Measurements from ENCODE around the gene SPHK2.
A peak's percentile ranks its signal among the peaks of the same experiment; 100 is the strongest.
"Not testable (repeated sequence)": the region's sequence is repeated elsewhere in the genome, so short reads cannot be mapped to it uniquely, and the experiment has no call there.

The SPHK2 gene

GRCh38 chr19:48624067-48624594 is 4.8 kb downstream of the SPHK2 start:
- DNase-seq (ENCODE audit: low read depth in 2 of 2, low spot score in 1 of 2), result peak; percentile 87 to 91

GRCh38 chr19:48624791-48625723 is 5.8 kb downstream of the SPHK2 start:
- DNase-seq (ENCODE audit: low read depth in 2 of 2, low spot score in 1 of 2), result no peak

GRCh38 chr19:48625891-48626327 is 6.6 kb downstream of the SPHK2 start:
- no peak for DNase-seq (ENCODE audit: low read depth in 2 of 2, low spot score in 1 of 2)

GRCh38 chr19:48627201-48627864 is 8.0 kb downstream of the SPHK2 start:
- no peak for DNase-seq (ENCODE audit: low read depth in 2 of 2, low spot score in 1 of 2)

GRCh38 chr19:48627865-48628314 is 8.6 kb downstream of the SPHK2 start:
- DNase-seq (ENCODE audit: low read depth in 2 of 2, low spot score in 1 of 2), result no peak

GRCh38 chr19:48628486-48629296 is 9.4 kb downstream of the SPHK2 start:
- no peak for DNase-seq (ENCODE audit: low read depth in 2 of 2, low spot score in 1 of 2)

GRCh38 chr19:48629297-48629598 is 9.9 kb downstream of the SPHK2 start:
- no peak for DNase-seq (ENCODE audit: low read depth in 2 of 2, low spot score in 1 of 2)

- no peak for DNase-seq (ENCODE audit: low read depth in 2 of 2, low spot score in 1 of 2)
Observed at GRCh38 chr19:48629599-48630295, 10.4 kb downstream of the SPHK2 start.

GRCh38 chr19:48630296-48631063 is 11.2 kb downstream of the SPHK2 start:
- DNase-seq (ENCODE audit: low read depth in 2 of 2, low spot score in 1 of 2), result no peak

GRCh38 chr19:48631225-48631624 is 11.9 kb downstream of the SPHK2 start:
- DNase-seq (ENCODE audit: low read depth in 2 of 2, low spot score in 1 of 2), result no peak

GRCh38 chr19:48632286-48632685 is 13.0 kb downstream of the SPHK2 start:
- DNase-seq (ENCODE audit: low read depth in 2 of 2, low spot score in 1 of 2), result not testable (repeated sequence)

- DNase-seq (ENCODE audit: low read depth in 2 of 2, low spot score in 1 of 2), result no peak
Observed at GRCh38 chr19:48632692-48633147, 13.4 kb downstream of the SPHK2 start.

GRCh38 chr19:48633148-48634035 is 14.1 kb downstream of the SPHK2 start:
- DNase-seq (ENCODE audit: low read depth in 2 of 2, low spot score in 1 of 2), result no peak

GRCh38 chr19:48634036-48634342 is 14.7 kb downstream of the SPHK2 start:
- DNase-seq (ENCODE audit: low read depth in 2 of 2, low spot score in 1 of 2), result no peak

- peak; percentile 65 to 82 for DNase-seq (ENCODE audit: low read depth in 2 of 2, low spot score in 1 of 2)
Observed at GRCh38 chr19:48634424-48635262, 15.3 kb downstream of the SPHK2 start.

GRCh38 chr19:48635263-48635965 is 16.1 kb downstream of the SPHK2 start:
- DNase-seq (ENCODE audit: low read depth in 2 of 2, low spot score in 1 of 2), result peak in 1 of 2 donors; percentile 59
